Ishikawa (cell line): Measurements from ENCODE around the gene YBX1.

Experiments
- CEBPB ChIP-seq: IDR thresholded peaks from 2 replicates; pipeline ENCODE4 v1.6.1; 2012
- CREB1 ChIP-seq: IDR thresholded peaks from 2 replicates; pipeline ENCODE4 v1.6.1; 2012; ENCODE audit warnings: low read depth
- EGR1 ChIP-seq: IDR thresholded peaks from 2 replicates; pipeline ENCODE4 v1.6.1; 2012
- EP300 ChIP-seq: IDR thresholded peaks from 2 replicates; pipeline ENCODE4 v1.6.1; 2012; ENCODE audit warnings: borderline replicate concordance
- FOXM1 ChIP-seq: IDR thresholded peaks from 2 replicates; pipeline ENCODE4 v1.6.1; 2012; ENCODE audit warnings: low read depth, borderline replicate concordance
- MAX ChIP-seq: IDR thresholded peaks from 2 replicates; pipeline ENCODE4 v1.6.1; 2012
- NFIC ChIP-seq: IDR thresholded peaks from 2 replicates; pipeline ENCODE4 v1.6.1; 2012
- RAD21 ChIP-seq: IDR thresholded peaks from 2 replicates; pipeline ENCODE4 v1.6.1; 2012; ENCODE audit warnings: low read depth
- REST ChIP-seq: IDR thresholded peaks from 2 replicates; pipeline ENCODE4 v1.6.1; 2012; ENCODE audit warnings: low read depth, mild to moderate bottlenecking
- TAF1 ChIP-seq: IDR thresholded peaks from 2 replicates; pipeline ENCODE4 v1.6.1; 2012; ENCODE audit warnings: low read depth, mild to moderate bottlenecking
- TCF12 ChIP-seq: IDR thresholded peaks from 2 replicates; pipeline ENCODE4 v1.6.1; 2012; ENCODE audit warnings: low read depth
- TEAD4 ChIP-seq: IDR thresholded peaks from 2 replicates; pipeline ENCODE4 v1.6.1; 2012
- YY1 ChIP-seq: IDR thresholded peaks from 2 replicates; pipeline ENCODE4 v1.6.1; 2012; ENCODE audit warnings: low read depth
- ZBTB7A ChIP-seq: IDR thresholded peaks from 2 replicates; pipeline ENCODE4 v1.6.1; 2012; ENCODE audit warnings: low read depth
- TF ChIP-seq, protein P1 (sequence below): IDR thresholded peaks from 2 replicates; pipeline ENCODE4 v1.6.1; 2012

YBX1 gene

GRCh38 chr1:42742141-42742540 is 59.9 kb downstream of the YBX1 start:
- TF ChIP-seq CEBPB, result no peak
- no peak for TF ChIP-seq TAF1
- no peak for TF ChIP-seq MAX
- no peak for TF ChIP-seq RAD21
- no peak for TF ChIP-seq EGR1
- no peak for TF ChIP-seq FOXM1
- no peak for TF ChIP-seq REST
- no peak for TF ChIP-seq YY1
- TF ChIP-seq CREB1, result no peak
- TF ChIP-seq, protein P1, sequence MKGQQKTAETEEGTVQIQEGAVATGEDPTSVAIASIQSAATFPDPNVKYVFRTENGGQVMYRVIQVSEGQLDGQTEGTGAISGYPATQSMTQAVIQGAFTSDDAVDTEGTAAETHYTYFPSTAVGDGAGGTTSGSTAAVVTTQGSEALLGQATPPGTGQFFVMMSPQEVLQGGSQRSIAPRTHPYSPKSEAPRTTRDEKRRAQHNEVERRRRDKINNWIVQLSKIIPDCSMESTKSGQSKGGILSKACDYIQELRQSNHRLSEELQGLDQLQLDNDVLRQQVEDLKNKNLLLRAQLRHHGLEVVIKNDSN, result no peak
- TF ChIP-seq TCF12, result no peak
- TF ChIP-seq EP300, result no peak
- TF ChIP-seq TEAD4, result no peak
- no peak for TF ChIP-seq NFIC
- TF ChIP-seq ZBTB7A, result no peak

GRCh38 chr1:42742617-42743316 is 60.5 kb downstream of the YBX1 start:
- TF ChIP-seq TEAD4 (no peak), RAD21 (no peak), REST (no peak)

DNA sequence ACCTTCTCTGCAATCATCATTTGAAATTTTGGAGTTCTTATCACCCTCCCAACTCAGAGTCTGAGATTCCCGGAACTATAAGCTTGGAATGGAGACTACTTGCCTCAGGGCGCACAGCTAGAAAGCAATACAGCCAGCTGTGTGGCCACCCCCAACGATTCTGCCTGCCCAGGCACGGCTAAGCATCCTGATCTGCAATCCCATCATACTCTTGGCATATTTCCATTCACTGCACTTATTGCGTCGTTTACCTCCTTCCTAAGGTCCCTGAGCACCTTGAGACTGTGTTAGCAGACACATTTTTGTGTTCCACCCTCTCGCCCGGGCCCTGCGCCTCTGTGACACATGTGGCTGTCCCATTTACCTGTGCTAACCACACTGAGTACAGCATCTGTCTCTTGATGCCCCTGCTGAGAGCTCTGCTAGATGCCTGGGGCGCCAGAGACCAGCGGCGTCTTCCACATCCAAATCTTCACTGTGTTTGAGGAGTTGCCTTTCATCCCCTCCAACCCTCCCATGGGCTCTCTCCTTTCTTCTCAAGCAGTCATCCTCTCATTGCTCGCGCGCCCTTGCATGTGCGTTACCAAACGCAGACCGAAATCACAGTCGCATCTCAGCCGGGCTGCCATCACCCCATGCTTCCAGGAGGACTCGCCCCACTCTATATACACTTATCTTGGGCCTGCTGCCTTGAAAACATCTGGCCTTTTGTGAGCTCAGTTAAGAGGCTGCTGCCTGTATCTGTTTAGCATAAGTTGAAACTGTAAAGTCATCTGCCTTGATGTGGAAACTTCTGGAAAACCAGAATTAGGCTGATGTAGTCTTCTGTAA is 61.3 kb downstream of the YBX1 start:
- TF ChIP-seq EGR1, result no peak
- TF ChIP-seq FOXM1, result no peak
- no peak for TF ChIP-seq CEBPB
- TF ChIP-seq NFIC, result no peak
- TF ChIP-seq TCF12, result no peak
- TF ChIP-seq TAF1, result no peak
- TF ChIP-seq REST, result no peak
- TF ChIP-seq EP300, result no peak
- no peak for TF ChIP-seq RAD21
- TF ChIP-seq TEAD4, result no peak
- TF ChIP-seq YY1, result no peak
- TF ChIP-seq CREB1, result no peak
- no peak for TF ChIP-seq MAX
- TF ChIP-seq ZBTB7A, result no peak
- TF ChIP-seq, protein P1, result no peak

- no peak for TF ChIP-seq TEAD4
- no peak for TF ChIP-seq EGR1
- no peak for TF ChIP-seq FOXM1
- TF ChIP-seq TCF12, result no peak
- no peak for TF ChIP-seq CEBPB
- TF ChIP-seq TAF1, result no peak
- no peak for TF ChIP-seq REST
- no peak for TF ChIP-seq YY1
- no peak for TF ChIP-seq NFIC
- no peak for TF ChIP-seq ZBTB7A
- TF ChIP-seq CREB1, result no peak
- no peak for TF ChIP-seq RAD21
These were observed 61.9 kb downstream of the YBX1 start for GRCh38 chr1:42744148-42744413.
